Fibroblast of pulmonary artery (primary cell): ENCODE results near the gene MFNG.

Experiments
- DNase-seq: peaks from one replicate; pipeline ENCODE4 v3.0.0-alpha.2; 2010; ENCODE audit warnings: low read depth
- H3K4me3 ChIP-seq: replicated peaks from 2 replicates; pipeline ENCODE4 v1.5.1; 2011; ENCODE audit warnings: low read depth, mild to moderate bottlenecking, control low read depth, low read length, moderate library complexity
- CTCF ChIP-seq: IDR thresholded peaks from 2 replicates; pipeline ENCODE4 v1.5.1; 2011; ENCODE audit warnings: mild to moderate bottlenecking, control low read depth, low read length, inconsistent platforms; ENCODE audit errors: missing control alignments

MFNG gene

GRCh38 chr22:37511395-37512104, 25.4 kb upstream of the MFNG start:
- H3K4me3 ChIP-seq = no peak overlapping the region
- no peak for DNase-seq
- TF ChIP-seq CTCF = no peak

- H3K4me3 ChIP-seq = no peak overlapping the region
- DNase-seq = no peak
Measured at GRCh38 chr22:37510091-37510490, 23.9 kb upstream of the MFNG start.

GRCh38 chr22:37509059-37509860, 23.1 kb upstream of the MFNG start:
- no peak overlapping the region for H3K4me3 ChIP-seq
- no peak for DNase-seq
- TF ChIP-seq CTCF = no peak

More at GRCh38 chr22:37510091-37510490, 23.9 kb upstream of the MFNG start:
- TF ChIP-seq CTCF = no peak

- no peak for DNase-seq
- H3K4me3 ChIP-seq = no peak overlapping the region
- no peak for TF ChIP-seq CTCF
Measured at GRCh38 chr22:37508431-37508992, 22.3 kb upstream of the MFNG start.

- no peak overlapping the region for H3K4me3 ChIP-seq
- no peak for TF ChIP-seq CTCF
- DNase-seq = no peak
Measured at GRCh38 chr22:37507731-37508130, 21.5 kb upstream of the MFNG start.

- no peak for DNase-seq
- H3K4me3 ChIP-seq = no peak overlapping the region
- no peak for TF ChIP-seq CTCF
Measured at GRCh38 chr22:37505989-37506388, 19.8 kb upstream of the MFNG start.
